Activated CD8-positive, alpha-beta T cell treated with anti-CD3 and anti-CD28 coated beads, Interleukin-2, amount 10 ng/mL, durations not matched to agents 7 days and 5 days (primary cell): ENCODE data around the gene LCOR. TPM values are rescaled to one million over a fixed set of nuclear protein-coding genes. Genes with fewer than 3 reads are reported as not detected.

ENCODE experiments used
- ATAC-seq: fragments of 150-1000 bp; cut with Tn5 transposase; one replicate; pipeline ENCODE4 v1.10.0; 2021; ENCODE audit warnings: moderate library complexity
- CTCF ChIA-PET: fragments of 350-600 bp; sonication (Branson Sonifier 250); formaldehyde crosslinking; loops from one replicate; lab custom pipeline; 2021; ENCODE audit warnings: antibody characterized with exemption; lab: Charles Lee
- POLR2A ChIA-PET: fragments of 350-600 bp; sonication (Branson Sonifier 250); formaldehyde crosslinking; loops from one replicate; lab custom pipeline; 2021; ENCODE audit warnings: antibody characterized with exemption; lab: Charles Lee
- DNase-seq: peaks from one replicate; pipeline ENCODE4 v3.0.0-alpha.2; 2020
- H3K27ac Mint-ChIP-seq: one replicate; pipeline ENCODE4 v1.8.0; 2021; ENCODE audit warnings: mild to moderate bottlenecking, mixed read lengths
- H3K27me3 Mint-ChIP-seq: one replicate; pipeline ENCODE4 v1.8.0; 2021; ENCODE audit warnings: low read depth, mixed read lengths
- H3K36me3 Mint-ChIP-seq: one replicate; pipeline ENCODE4 v1.8.0; 2021; ENCODE audit warnings: low read depth, mixed read lengths
- H3K4me1 Mint-ChIP-seq: one replicate; pipeline ENCODE4 v1.8.0; 2021; ENCODE audit warnings: low read depth, mixed read lengths
- H3K4me3 Mint-ChIP-seq: one replicate; pipeline ENCODE4 v1.8.0; 2021; ENCODE audit warnings: mild to moderate bottlenecking, mixed read lengths
- H3K9me3 Mint-ChIP-seq: one replicate; pipeline ENCODE4 v1.8.0; 2022; ENCODE audit warnings: mixed read lengths; ENCODE audit not compliant: insufficient read depth
- total RNA-seq, 2 experiments: library from RNA; stranded (reverse); gene quantifications; one replicate each; pipeline ENCODE4 v1.2.3, GENCODE V29; 2021

The LCOR gene
- total RNA-seq, 2 experiments from 2014 or later, result 36.6 to 37.4 TPM

GRCh38 chr10:96995851-96996250 lies 163.8 kb downstream of the LCOR start:
- Mint-ChIP-seq H3K27ac (no peak overlapping the region), H3K4me1 (peaks cover 4% of the 10 kb centered on the region), H3K9me3 (no peaks in the 10 kb centered on the region), H3K36me3 (no peaks in the 10 kb centered on the region), H3K4me3 (no peak overlapping the region), H3K27me3 (no peaks in the 10 kb centered on the region)
- DNase-seq (no peak), ATAC-seq (no peak)
- CTCF ChIA-PET, result interaction anchor here (1.4 to 2.8 kb wide), 3 partner anchors 9 to 42 kb away, joined by 4 to 9 read pairs (median 4); no protein-coding TSS in a partner anchor
- POLR2A ChIA-PET, result no interaction called here

GRCh38 chr10:96996275-96996965 lies 164.3 kb downstream of the LCOR start:
- POLR2A ChIA-PET, result no interaction called here
- DNase-seq (no peak), ATAC-seq (no peak)
- CTCF ChIA-PET, result interaction anchor here (1.4 to 2.8 kb wide), 3 partner anchors 9 to 41 kb away, joined by 4 to 9 read pairs (median 4); no protein-coding TSS in a partner anchor
- Mint-ChIP-seq H3K27ac (no peak overlapping the region), H3K36me3 (no peaks in the 10 kb centered on the region), H3K4me3 (no peak overlapping the region), H3K27me3 (no peaks in the 10 kb centered on the region), H3K9me3 (no peaks in the 10 kb centered on the region), H3K4me1 (peaks cover 4% of the 10 kb centered on the region)

GRCh38 chr10:96998329-96998888 lies 166.3 kb downstream of the LCOR start:
- ChIA-PET POLR2A (no interaction called here), CTCF (interaction anchor here (1.8 kb wide), 1 partner anchor 27 kb away, joined by 6 read pairs; no protein-coding TSS in a partner anchor)
- no peak overlapping the region for H3K4me3 Mint-ChIP-seq
- no peaks in the 10 kb centered on the region for H3K9me3 Mint-ChIP-seq
- H3K27me3 Mint-ChIP-seq, result no peaks in the 10 kb centered on the region
- ATAC-seq (no peak), DNase-seq (no peak)
- H3K36me3 Mint-ChIP-seq, result no peaks in the 10 kb centered on the region
- no peak overlapping the region for H3K27ac Mint-ChIP-seq
- H3K4me1 Mint-ChIP-seq, result no peaks in the 10 kb centered on the region

- ATAC-seq, result no peak
- ChIA-PET POLR2A (no interaction called here), CTCF (interaction anchor here (1.8 kb wide), 1 partner anchor 26 kb away, joined by 6 read pairs; no protein-coding TSS in a partner anchor)
- H3K27me3 Mint-ChIP-seq, result no peaks in the 10 kb centered on the region
- H3K27ac Mint-ChIP-seq, result no peak overlapping the region
- H3K4me1 Mint-ChIP-seq, result no peaks in the 10 kb centered on the region
- DNase-seq, result no peak
- H3K36me3 Mint-ChIP-seq, result no peaks in the 10 kb centered on the region
- no peaks in the 10 kb centered on the region for H3K9me3 Mint-ChIP-seq
- no peak overlapping the region for H3K4me3 Mint-ChIP-seq
Measured at GRCh38 chr10:96999337-96999736, 167.2 kb downstream of the LCOR start.

GRCh38 chr10:96999987-97000386 lies 167.9 kb downstream of the LCOR start:
- Mint-ChIP-seq H3K9me3 (no peaks in the 10 kb centered on the region), H3K4me1 (no peaks in the 10 kb centered on the region), H3K27ac (no peak overlapping the region), H3K27me3 (no peaks in the 10 kb centered on the region), H3K4me3 (no peak overlapping the region), H3K36me3 (no peaks in the 10 kb centered on the region)
- DNase-seq, result no peak
- CTCF ChIA-PET, result no interaction called here
- POLR2A ChIA-PET, result no interaction called here
- ATAC-seq, result no peak

GRCh38 chr10:97000487-97001182 lies 168.5 kb downstream of the LCOR start:
- POLR2A ChIA-PET, result no interaction called here
- no peaks in the 10 kb centered on the region for H3K9me3 Mint-ChIP-seq
- no peak overlapping the region for H3K4me3 Mint-ChIP-seq
- DNase-seq, result no peak
- ATAC-seq, result no peak
- no peak overlapping the region for H3K27ac Mint-ChIP-seq
- no peaks in the 10 kb centered on the region for H3K36me3 Mint-ChIP-seq
- CTCF ChIA-PET, result no interaction called here
- H3K27me3 Mint-ChIP-seq, result peaks cover 2% of the 10 kb centered on the region
- no peaks in the 10 kb centered on the region for H3K4me1 Mint-ChIP-seq

GRCh38 chr10:97001183-97001991 lies 169.3 kb downstream of the LCOR start:
- peaks cover 3% of the 10 kb centered on the region for H3K27me3 Mint-ChIP-seq
- no peak overlapping the region for H3K27ac Mint-ChIP-seq
- CTCF ChIA-PET, result no interaction called here
- POLR2A ChIA-PET, result no interaction called here
- no peak for DNase-seq
- H3K4me1 Mint-ChIP-seq, result no peaks in the 10 kb centered on the region
- H3K9me3 Mint-ChIP-seq, result peaks cover 2% of the 10 kb centered on the region
- H3K36me3 Mint-ChIP-seq, result no peaks in the 10 kb centered on the region
- no peak for ATAC-seq
- H3K4me3 Mint-ChIP-seq, result no peak overlapping the region

GRCh38 chr10:97002670-97003069 lies 170.6 kb downstream of the LCOR start:
- H3K9me3 Mint-ChIP-seq, result peaks cover 15% of the 10 kb centered on the region
- peaks cover 3% of the 10 kb centered on the region for H3K27me3 Mint-ChIP-seq
- no peak overlapping the region for H3K27ac Mint-ChIP-seq
- no peak for ATAC-seq
- CTCF ChIA-PET, result interaction anchor here (0.9 to 1.3 kb wide), 2 partner anchors 23 to 35 kb away, joined by 4 read pairs; no protein-coding TSS in a partner anchor
- H3K4me3 Mint-ChIP-seq, result no peak overlapping the region
- DNase-seq, result no peak
- POLR2A ChIA-PET, result no interaction called here
- H3K4me1 Mint-ChIP-seq, result no peaks in the 10 kb centered on the region
- H3K36me3 Mint-ChIP-seq, result peaks cover 8% of the 10 kb centered on the region

GRCh38 chr10:97003151-97003803 lies 171.2 kb downstream of the LCOR start:
- CTCF ChIA-PET, result interaction anchor here (0.9 to 1.3 kb wide), 2 partner anchors 22 to 34 kb away, joined by 4 read pairs; no protein-coding TSS in a partner anchor
- POLR2A ChIA-PET, result no interaction called here
- Mint-ChIP-seq H3K4me3 (no peak overlapping the region), H3K27me3 (peaks cover 3% of the 10 kb centered on the region), H3K36me3 (peaks cover 11% of the 10 kb centered on the region), H3K9me3 (peaks cover 17% of the 10 kb centered on the region), H3K4me1 (no peaks in the 10 kb centered on the region), H3K27ac (no peak overlapping the region)
- ATAC-seq (no peak), DNase-seq (no peak)

GRCh38 chr10:97003804-97004201 lies 171.7 kb downstream of the LCOR start:
- no peak for ATAC-seq
- Mint-ChIP-seq H3K36me3 (peaks cover 11% of the 10 kb centered on the region), H3K27ac (no peak overlapping the region), H3K27me3 (peaks cover 3% of the 10 kb centered on the region), H3K9me3 (peaks cover 17% of the 10 kb centered on the region), H3K4me3 (no peak overlapping the region), H3K4me1 (no peaks in the 10 kb centered on the region)
- CTCF ChIA-PET, result interaction anchor here (0.9 to 1.3 kb wide), 2 partner anchors 22 to 33 kb away, joined by 4 read pairs; no protein-coding TSS in a partner anchor
- POLR2A ChIA-PET, result no interaction called here
- DNase-seq, result no peak

GRCh38 chr10:97004591-97004990 lies 172.5 kb downstream of the LCOR start:
- CTCF ChIA-PET, result interaction anchor here (2.2 kb wide), 1 partner anchor 21 kb away, joined by 7 read pairs; no protein-coding TSS in a partner anchor
- Mint-ChIP-seq H3K27ac (no peak overlapping the region), H3K27me3 (peaks cover 3% of the 10 kb centered on the region)

More at GRCh38 chr10:97004591-97004990, 172.5 kb downstream of the LCOR start:
- DNase-seq (no peak), ATAC-seq (no peak)
- Mint-ChIP-seq H3K36me3 (peaks cover 11% of the 10 kb centered on the region), H3K4me3 (no peak overlapping the region), H3K9me3 (peaks cover 21% of the 10 kb centered on the region), H3K4me1 (no peaks in the 10 kb centered on the region)
- POLR2A ChIA-PET, result interaction anchor here (0.6 kb wide), 2 partner anchors 12 to 20 kb away, joined by 3 read pairs; no protein-coding TSS in a partner anchor
